ENCODE measurements around the gene ACE. TPM values are rescaled to one million over a fixed set of nuclear protein-coding genes. Genes with fewer than 3 reads are reported as not detected.

ACE gene
- polyA plus RNA-seq, 3 donors = 12.2 to 20.3 (median 14.7) TPM

- DNase-seq (ENCODE audit: extremely low read depth in 1 of 11, low read depth in 9 of 11, low spot score in 4 of 11) = no peak
These were observed 67.1 kb downstream of the ACE start for GRCh38 chr17:63543822-63544420.

- DNase-seq (ENCODE audit: extremely low read depth in 1 of 11, low read depth in 9 of 11, low spot score in 4 of 11) = no peak
These were observed 67.8 kb downstream of the ACE start for GRCh38 chr17:63544467-63545301.

DNA sequence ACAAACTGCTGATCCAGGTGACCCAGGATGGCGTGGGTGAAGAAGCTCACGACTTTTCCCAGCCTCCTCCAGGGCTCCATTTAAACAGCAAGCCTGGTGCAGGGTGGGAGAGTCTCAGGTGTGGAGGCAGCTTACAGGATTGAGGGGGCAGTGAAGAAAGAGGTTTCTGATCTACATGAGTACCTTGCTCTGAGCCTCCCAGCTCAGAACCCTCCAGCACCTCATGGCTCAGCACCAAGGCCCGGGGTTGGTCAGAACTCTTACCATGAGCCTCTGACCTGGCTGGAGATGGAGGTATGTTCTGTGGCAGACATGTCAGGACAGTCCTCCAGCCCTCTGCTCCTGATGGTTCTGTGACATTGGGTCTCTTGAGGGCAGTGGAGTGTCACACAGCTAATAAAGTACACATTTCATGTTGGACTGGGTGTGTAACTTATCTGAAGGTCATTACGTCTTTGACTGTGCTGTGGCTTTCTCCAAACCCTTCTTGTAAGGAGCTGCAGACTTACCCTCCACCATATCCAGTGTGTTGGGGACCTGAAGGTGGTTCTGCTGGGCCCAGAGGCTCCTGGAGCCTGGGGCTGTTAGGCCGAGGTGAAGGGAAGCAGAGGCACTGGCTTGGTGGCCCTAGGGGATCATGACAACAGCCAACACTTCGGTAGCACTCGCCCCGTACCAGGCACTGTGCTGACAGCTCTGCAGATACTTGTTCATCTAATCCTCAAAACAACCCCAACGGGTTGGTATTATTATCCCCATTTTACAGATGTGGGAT, 69.6 kb downstream of the ACE start:
- no peak for DNase-seq (ENCODE audit: extremely low read depth in 1 of 11, low read depth in 9 of 11, low spot score in 4 of 11)

- no peak for DNase-seq (ENCODE audit: extremely low read depth in 1 of 11, low read depth in 9 of 11, low spot score in 4 of 11)
These were observed 70.2 kb downstream of the ACE start for GRCh38 chr17:63547083-63547523.

Other genes starting within 250 kb of the ACE start
- gene CYB561, start 30.8 kb upstream of the ACE start, polyA plus RNA-seq (ENCODE audit: insufficient read length in 3 of 3) = 10 to 100 TPM; 22.5 to 34.5 (median 26.4) TPM
- gene KCNH6, start 46.3 kb downstream of the ACE start, polyA plus RNA-seq (ENCODE audit: insufficient read length in 3 of 3) = 1 to 10 TPM; 1.7 to 2.7 (median 2.3) TPM
- 100 to 1,000 TPM; 104 to 115 (median 114) TPM for gene DCAF7, start 73.4 kb downstream of the ACE start, polyA plus RNA-seq (ENCODE audit: insufficient read length in 3 of 3)
- 10 to 100 TPM; 25.9 to 29.9 (median 27.8) TPM for gene TACO1, start 123.8 kb downstream of the ACE start, polyA plus RNA-seq (ENCODE audit: insufficient read length in 3 of 3)
- 10 to 100 TPM; 25.3 to 30.9 (median 29.4) TPM for gene MAP3K3, start 145.4 kb downstream of the ACE start, polyA plus RNA-seq (ENCODE audit: insufficient read length in 3 of 3)
- 10 to 100 TPM; 23.0 to 38.2 (median 28.2) TPM for gene LIMD2, start 223.1 kb downstream of the ACE start, polyA plus RNA-seq (ENCODE audit: insufficient read length in 3 of 3)